Retinal pigment epithelial cell (primary cell): ENCODE data around the gene SLC5A8.
"Not testable (repeated sequence)": the region's sequence is repeated elsewhere in the genome, so short reads cannot be mapped to it uniquely, and the experiment has no call there.

Experiments used
- DNase-seq: peaks from one replicate; pipeline ENCODE4 v3.0.0-alpha.2; 2010; ENCODE audit warnings: low read depth
- H3K4me3 ChIP-seq: 2 replicates; pipeline ENCODE4 v1.5.1; 2011; ENCODE audit warnings: mild to moderate bottlenecking, low read length, control low read depth, moderate library complexity
- TF ChIP-seq, protein P1 (sequence below): conservative IDR thresholded peaks from 2 replicates; pipeline ENCODE4 v1.5.1; 2011; ENCODE audit warnings: low read depth, low read length, control low read depth, inconsistent platforms

SLC5A8 gene

DNA sequence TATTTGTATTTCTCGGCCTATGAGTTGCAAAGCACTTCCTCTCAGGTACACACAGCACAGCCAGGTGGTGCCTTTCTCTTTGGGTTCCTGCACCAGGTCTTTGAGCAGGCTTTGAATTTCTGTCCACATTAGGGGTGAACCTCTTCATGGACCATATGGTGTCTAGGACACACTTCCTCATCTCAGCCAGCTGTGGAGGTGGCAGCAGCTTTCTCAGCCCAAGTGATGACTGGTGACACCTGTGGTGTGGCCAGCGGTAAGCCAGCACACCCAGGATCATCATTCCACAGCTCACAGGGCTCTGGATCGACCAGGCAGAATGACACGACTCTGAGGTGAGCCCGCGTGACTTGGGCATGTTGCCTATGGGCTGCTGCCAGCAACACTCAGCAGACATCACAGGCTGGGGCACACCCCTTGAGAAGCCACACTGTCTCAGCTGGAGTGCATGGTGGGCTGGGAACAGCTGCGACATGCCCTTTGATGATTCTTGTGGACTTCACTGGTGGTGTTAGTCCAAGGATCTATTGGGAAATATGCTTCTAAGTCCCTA is 36.8 kb downstream of the SLC5A8 start:
- TF ChIP-seq, protein P1, sequence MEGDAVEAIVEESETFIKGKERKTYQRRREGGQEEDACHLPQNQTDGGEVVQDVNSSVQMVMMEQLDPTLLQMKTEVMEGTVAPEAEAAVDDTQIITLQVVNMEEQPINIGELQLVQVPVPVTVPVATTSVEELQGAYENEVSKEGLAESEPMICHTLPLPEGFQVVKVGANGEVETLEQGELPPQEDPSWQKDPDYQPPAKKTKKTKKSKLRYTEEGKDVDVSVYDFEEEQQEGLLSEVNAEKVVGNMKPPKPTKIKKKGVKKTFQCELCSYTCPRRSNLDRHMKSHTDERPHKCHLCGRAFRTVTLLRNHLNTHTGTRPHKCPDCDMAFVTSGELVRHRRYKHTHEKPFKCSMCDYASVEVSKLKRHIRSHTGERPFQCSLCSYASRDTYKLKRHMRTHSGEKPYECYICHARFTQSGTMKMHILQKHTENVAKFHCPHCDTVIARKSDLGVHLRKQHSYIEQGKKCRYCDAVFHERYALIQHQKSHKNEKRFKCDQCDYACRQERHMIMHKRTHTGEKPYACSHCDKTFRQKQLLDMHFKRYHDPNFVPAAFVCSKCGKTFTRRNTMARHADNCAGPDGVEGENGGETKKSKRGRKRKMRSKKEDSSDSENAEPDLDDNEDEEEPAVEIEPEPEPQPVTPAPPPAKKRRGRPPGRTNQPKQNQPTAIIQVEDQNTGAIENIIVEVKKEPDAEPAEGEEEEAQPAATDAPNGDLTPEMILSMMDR = no peak
- no peak overlapping the region for H3K4me3 ChIP-seq
- DNase-seq = no peak

DNA sequence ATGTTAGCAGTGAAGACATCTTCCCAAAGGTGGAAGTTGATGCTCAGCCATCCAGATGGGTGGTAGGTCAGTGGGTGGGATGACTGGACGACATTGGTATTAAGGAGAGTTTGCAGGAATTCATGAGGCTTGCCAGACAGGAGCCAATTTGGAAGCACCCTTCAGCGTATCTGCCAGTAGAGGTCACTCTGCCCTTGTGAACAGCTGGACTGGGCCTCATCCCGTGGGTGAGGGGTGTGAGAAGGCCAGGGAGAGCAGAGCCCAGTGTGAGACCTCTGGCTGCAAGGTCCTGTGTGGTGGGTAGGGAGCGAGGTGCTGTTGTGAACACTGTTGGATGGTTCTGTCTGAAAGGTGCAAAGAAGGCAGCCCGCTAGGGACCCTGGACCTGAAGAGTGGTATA is 37.7 kb downstream of the SLC5A8 start:
- DNase-seq = no peak
- TF ChIP-seq, protein P1 = peak; percentile 25

DNA sequence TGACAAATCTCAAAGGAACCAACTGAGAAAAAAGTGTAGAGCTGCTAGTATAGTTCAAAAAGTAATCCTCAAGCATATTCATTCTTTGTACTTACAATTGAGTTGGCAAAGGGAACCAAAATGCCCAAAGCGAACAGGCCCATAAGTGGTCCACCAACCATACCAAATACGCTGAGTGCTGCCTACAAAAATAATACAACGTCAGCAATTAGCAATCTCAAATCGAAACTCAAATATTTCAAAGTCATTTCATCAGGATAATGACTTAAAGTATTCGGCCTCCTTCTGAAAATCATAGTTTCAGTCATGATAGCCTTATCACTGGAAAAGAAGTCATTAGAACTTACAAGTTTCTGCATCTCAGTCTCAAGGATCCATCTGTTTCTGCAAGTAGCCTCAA is 42.0 kb downstream of the SLC5A8 start:
- no peak for DNase-seq
- H3K4me3 ChIP-seq = no peak overlapping the region
- TF ChIP-seq, protein P1 = no peak

More for the DNA sequence above, 37.7 kb downstream of the SLC5A8 start:
- H3K4me3 ChIP-seq = no peak overlapping the region

DNA sequence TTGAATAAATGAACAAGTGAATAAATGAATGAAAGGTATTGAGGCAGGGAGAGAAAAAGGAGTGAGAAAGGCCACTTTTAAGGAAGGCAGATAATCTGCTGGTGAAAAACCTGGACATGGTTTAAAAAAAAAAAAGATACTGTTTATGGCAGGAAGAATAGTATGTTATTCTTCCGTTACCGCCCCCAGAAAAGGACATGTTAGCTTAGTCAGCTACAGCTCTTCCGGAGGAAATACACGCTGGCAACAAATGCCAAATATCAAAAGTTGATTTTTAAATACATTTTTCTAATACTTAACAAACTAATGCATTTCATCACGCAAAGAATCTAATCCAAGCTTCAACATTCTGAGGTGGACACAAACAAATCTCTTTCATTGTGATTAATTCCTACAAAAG is 43.2 kb downstream of the SLC5A8 start:
- H3K4me3 ChIP-seq = no peak overlapping the region
- no peak for DNase-seq
- TF ChIP-seq, protein P1 = no peak

DNA sequence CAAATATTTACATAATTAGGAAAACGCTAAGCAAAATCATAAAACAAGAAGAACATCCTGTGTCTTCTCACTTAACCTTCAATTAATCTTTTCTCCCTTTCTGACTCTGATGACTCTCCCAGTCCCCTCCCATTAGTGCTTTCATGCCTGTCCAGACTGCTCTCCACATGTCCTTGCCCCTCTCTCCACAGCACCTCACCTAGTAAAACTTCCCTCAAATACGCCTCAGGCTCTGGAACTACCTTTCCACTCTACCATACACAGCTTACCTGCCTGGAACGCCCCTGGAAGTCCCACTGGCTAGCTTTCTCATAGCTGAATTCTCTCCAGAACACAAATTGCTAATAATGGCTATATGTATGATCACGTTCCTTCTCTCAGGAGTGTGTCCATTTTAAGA is 44.7 kb downstream of the SLC5A8 start:
- DNase-seq = no peak
- TF ChIP-seq, protein P1 = no peak
- no peak overlapping the region for H3K4me3 ChIP-seq

DNA sequence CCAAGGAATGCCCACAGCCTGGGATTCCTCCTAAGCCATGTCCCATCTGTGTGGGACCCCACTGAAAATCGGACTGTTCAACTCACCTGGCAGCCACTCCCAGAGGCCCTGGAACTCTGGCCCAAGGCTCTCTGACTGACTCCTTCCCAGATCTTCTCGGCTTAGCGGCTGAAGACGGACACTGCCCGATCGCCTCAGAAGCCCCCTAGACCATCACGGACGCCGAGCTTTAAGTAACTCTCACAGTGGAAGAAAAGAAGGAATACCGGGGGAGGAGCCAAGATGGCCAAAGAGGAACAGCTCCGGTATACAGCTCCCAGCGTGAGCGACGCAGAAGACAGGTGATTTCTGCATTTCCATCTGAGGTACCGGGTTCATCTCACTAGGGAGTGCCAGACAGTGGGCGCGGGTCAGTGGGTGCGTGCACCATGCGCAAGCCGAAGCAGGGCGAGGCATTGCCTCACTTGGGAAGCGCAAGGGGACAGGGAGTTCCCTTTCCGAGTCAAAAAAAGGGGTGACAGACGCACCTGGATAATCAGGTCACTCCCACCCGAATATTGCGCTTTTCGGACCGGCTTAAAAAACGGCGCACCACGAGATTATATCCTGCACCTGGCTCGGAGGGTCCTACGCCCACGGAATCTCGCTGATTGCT is 64.1 kb downstream of the SLC5A8 start:
- not testable (repeated sequence) for DNase-seq, H3K4me3 ChIP-seq

DNA sequence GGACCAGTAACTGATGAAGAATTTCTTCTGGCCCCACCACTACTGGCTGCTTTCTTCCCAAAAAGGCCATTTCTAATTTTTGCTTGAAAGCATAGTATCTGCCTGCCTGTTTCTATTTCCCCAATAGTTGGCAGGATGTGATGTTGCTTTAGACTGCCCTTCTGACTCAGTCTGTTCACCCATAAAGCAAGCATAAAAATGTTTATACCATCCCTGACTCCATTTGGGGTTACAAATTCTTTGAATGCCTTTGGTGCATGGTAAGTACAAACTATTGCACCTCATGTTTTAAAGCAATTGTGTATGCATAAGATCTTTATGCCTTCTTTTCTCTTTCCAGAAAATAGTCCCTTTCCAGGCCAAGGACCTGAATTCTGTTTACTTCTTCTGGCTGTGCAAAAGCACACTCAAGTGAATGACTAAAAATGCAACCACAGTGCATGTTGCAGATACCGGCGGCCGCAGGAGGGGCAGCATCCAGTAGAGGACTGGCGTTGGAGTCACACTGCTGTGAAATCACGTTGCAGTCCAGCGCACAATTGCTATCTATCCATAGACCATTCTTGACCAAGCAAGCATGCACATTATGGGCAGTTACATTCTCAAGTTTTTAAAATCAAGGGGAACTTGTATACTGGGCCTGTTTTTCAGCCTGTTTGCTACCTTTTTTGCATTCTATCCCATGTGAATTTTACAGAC is 82.4 kb downstream of the SLC5A8 start:
- no peak overlapping the region for H3K4me3 ChIP-seq
- no peak for DNase-seq
- TF ChIP-seq, protein P1 = no peak
